Smooth muscle cell of the brain vasculature (primary cell): ENCODE data around the gene NPR1.
"Not testable (repeated sequence)": the region's sequence is repeated elsewhere in the genome, so short reads cannot be mapped to it uniquely, and the experiment has no call there.

Experiments used
- DNase-seq: peaks from one replicate; pipeline ENCODE4 v3.0.0-alpha.2; 2012; ENCODE audit warnings: low read depth, low spot score

The NPR1 gene

GRCh38 chr1:153649137-153649862, 29.2 kb upstream of the NPR1 start:
- no peak for DNase-seq

GRCh38 chr1:153649863-153650235, 28.6 kb upstream of the NPR1 start:
- no peak for DNase-seq

GRCh38 chr1:153651771-153652170, 26.7 kb upstream of the NPR1 start:
- no peak for DNase-seq

GRCh38 chr1:153652805-153653500, 25.5 kb upstream of the NPR1 start:
- no peak for DNase-seq

GRCh38 chr1:153655333-153655732, 23.2 kb upstream of the NPR1 start:
- DNase-seq, result no peak

- peak; percentile 67 for DNase-seq
Observed at GRCh38 chr1:153658400-153659174, 19.9 kb upstream of the NPR1 start, which contains the start of gene SNAPIN. Gene SNAPIN (plus strand): TSS chr1:153658703. CDS start chr1:153658744, 41 bp downstream.

GRCh38 chr1:153659175-153659534, 19.3 kb upstream of the NPR1 start:
- DNase-seq, result no peak

GRCh38 chr1:153659656-153660055, 18.8 kb upstream of the NPR1 start:
- no peak for DNase-seq

- DNase-seq, result no peak
Observed at GRCh38 chr1:153661111-153661708, 17.3 kb upstream of the NPR1 start.

- DNase-seq, result no peak
Observed at GRCh38 chr1:153662269-153662668, 16.2 kb upstream of the NPR1 start.

- no peak for DNase-seq
Observed at GRCh38 chr1:153663211-153663610, 15.3 kb upstream of the NPR1 start.

GRCh38 chr1:153667439-153667838, 11.0 kb upstream of the NPR1 start:
- no peak for DNase-seq

GRCh38 chr1:153668672-153669071, 9.8 kb upstream of the NPR1 start:
- not testable (repeated sequence) for DNase-seq

GRCh38 chr1:153669606-153670005, 8.9 kb upstream of the NPR1 start:
- DNase-seq, result no peak

GRCh38 chr1:153670257-153670858, 8.1 kb upstream of the NPR1 start:
- no peak for DNase-seq

- DNase-seq, result peak; percentile 97
Observed at GRCh38 chr1:153670859-153671627, 7.4 kb upstream of the NPR1 start, which contains the start of gene ILF2. Gene ILF2 (minus strand): TSS chr1:153670993. CDS start chr1:153670922, 71 bp downstream.

- DNase-seq, result not testable (repeated sequence)
Observed at GRCh38 chr1:153671628-153672353, 6.7 kb upstream of the NPR1 start.

- no peak for DNase-seq
Observed at GRCh38 chr1:153673511-153673910, 5.0 kb upstream of the NPR1 start.

- DNase-seq, result no peak
Observed at GRCh38 chr1:153677718-153678518, 570 bp upstream of the NPR1 start.
